ENCODE data around the gene RNASE13.

GRCh38 chr14:21066882-21067502 is 32.4 kb upstream of the RNASE13 start:
- TF ChIP-seq ZFP30 (CRISPR knock-in tag; IDR thresholded peaks at IDR 0.05) (no peak), ZNF8 (CRISPR knock-in tag; IDR thresholded peaks at IDR 0.05) (no peak), ZFP3 (CRISPR knock-in tag; IDR thresholded peaks at IDR 0.05) (no peak), ZNF565 (CRISPR knock-in tag; conservative IDR thresholded peaks at IDR 0.05; ENCODE audit: low read depth) (no peak), CSDC2 (CRISPR knock-in tag; IDR thresholded peaks at IDR 0.05) (no peak), ZNF70 (CRISPR knock-in tag; IDR thresholded peaks at IDR 0.05) (no peak), POU6F1 (CRISPR knock-in tag; IDR thresholded peaks at IDR 0.05; ENCODE audit: borderline replicate concordance, low read depth) (no peak), CREB5 (CRISPR knock-in tag; IDR thresholded peaks at IDR 0.05; ENCODE audit: low read depth) (no peak), OSR1 (CRISPR knock-in tag; IDR thresholded peaks at IDR 0.05) (no peak), ESRRG (CRISPR knock-in tag; IDR thresholded peaks at IDR 0.05) (no peak)
- TF ChIP-seq, protein P1, sequence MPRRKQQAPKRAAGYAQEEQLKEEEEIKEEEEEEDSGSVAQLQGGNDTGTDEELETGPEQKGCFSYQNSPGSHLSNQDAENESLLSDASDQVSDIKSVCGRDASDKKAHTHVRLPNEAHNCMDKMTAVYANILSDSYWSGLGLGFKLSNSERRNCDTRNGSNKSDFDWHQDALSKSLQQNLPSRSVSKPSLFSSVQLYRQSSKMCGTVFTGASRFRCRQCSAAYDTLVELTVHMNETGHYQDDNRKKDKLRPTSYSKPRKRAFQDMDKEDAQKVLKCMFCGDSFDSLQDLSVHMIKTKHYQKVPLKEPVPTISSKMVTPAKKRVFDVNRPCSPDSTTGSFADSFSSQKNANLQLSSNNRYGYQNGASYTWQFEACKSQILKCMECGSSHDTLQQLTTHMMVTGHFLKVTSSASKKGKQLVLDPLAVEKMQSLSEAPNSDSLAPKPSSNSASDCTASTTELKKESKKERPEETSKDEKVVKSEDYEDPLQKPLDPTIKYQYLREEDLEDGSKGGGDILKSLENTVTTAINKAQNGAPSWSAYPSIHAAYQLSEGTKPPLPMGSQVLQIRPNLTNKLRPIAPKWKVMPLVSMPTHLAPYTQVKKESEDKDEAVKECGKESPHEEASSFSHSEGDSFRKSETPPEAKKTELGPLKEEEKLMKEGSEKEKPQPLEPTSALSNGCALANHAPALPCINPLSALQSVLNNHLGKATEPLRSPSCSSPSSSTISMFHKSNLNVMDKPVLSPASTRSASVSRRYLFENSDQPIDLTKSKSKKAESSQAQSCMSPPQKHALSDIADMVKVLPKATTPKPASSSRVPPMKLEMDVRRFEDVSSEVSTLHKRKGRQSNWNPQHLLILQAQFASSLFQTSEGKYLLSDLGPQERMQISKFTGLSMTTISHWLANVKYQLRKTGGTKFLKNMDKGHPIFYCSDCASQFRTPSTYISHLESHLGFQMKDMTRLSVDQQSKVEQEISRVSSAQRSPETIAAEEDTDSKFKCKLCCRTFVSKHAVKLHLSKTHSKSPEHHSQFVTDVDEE (CRISPR knock-in tag; IDR thresholded peaks at IDR 0.05): no peak
- TF ChIP-seq, protein P2, sequence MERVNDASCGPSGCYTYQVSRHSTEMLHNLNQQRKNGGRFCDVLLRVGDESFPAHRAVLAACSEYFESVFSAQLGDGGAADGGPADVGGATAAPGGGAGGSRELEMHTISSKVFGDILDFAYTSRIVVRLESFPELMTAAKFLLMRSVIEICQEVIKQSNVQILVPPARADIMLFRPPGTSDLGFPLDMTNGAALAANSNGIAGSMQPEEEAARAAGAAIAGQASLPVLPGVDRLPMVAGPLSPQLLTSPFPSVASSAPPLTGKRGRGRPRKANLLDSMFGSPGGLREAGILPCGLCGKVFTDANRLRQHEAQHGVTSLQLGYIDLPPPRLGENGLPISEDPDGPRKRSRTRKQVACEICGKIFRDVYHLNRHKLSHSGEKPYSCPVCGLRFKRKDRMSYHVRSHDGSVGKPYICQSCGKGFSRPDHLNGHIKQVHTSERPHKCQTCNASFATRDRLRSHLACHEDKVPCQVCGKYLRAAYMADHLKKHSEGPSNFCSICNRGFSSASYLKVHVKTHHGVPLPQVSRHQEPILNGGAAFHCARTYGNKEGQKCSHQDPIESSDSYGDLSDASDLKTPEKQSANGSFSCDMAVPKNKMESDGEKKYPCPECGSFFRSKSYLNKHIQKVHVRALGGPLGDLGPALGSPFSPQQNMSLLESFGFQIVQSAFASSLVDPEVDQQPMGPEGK (CRISPR knock-in tag; IDR thresholded peaks at IDR 0.05; ENCODE audit: borderline replicate concordance): no peak

All from SK-N-SH treated with all-trans-retinoic acid at 6 μM for 48 hours (cell line).